Left lobe of liver (tissue), 2 donors: ENCODE data around the gene SANBR. TPM values are rescaled to one million over a fixed set of nuclear protein-coding genes. Genes with fewer than 3 reads are reported as not detected.
"Not testable (repeated sequence)": the region's sequence is repeated elsewhere in the genome, so short reads cannot be mapped to it uniquely, and the experiment has no call there.

ENCODE experiments used
- ATAC-seq: fragments of 200-7000 bp; cut with Tn5 transposase; one replicate; pipeline ENCODE4 v1.9.1; 2020; ENCODE audit warnings: mild to moderate bottlenecking, moderate library complexity
- DNase-seq: peaks from one replicate; pipeline ENCODE4 v3.0.0-alpha.2; 2020; ENCODE audit warnings: low spot score
- total RNA-seq: library from RNA; stranded (reverse); gene quantifications from one replicate; pipeline ENCODE4 v1.2.1, GENCODE V29; 2021
- donor health status: DM: no; HTN: no; CAD: no; lungs with moderate emphysema.
- donor health status: DM: no; HTN: yes; CAD: no.

Gene SANBR
- 2.0 TPM for total RNA-seq

- peak; percentile 97 for ATAC-seq
- peak; percentile 87 for DNase-seq
Observed at GRCh38 chr2:61065714-61066709, at the start of gene SANBR. TSS of gene SANBR (plus strand) at chr2:61065871. CDS start at chr2:61070351, 4,480 bp downstream.

- DNase-seq (no peak), ATAC-seq (no peak)
Observed at GRCh38 chr2:61015976-61016375, 49.7 kb upstream of the SANBR start.

GRCh38 chr2:61016392-61017002, 49.2 kb upstream of the SANBR start:
- DNase-seq: no peak
- ATAC-seq: no peak

- ATAC-seq (peak; percentile 81), DNase-seq (peak; percentile 81)
Observed at GRCh38 chr2:61017003-61017555, 48.6 kb upstream of the SANBR start.

- DNase-seq: peak; percentile 87
- peak; percentile 90 for ATAC-seq
Observed at GRCh38 chr2:61017556-61018317, 47.9 kb upstream of the SANBR start, which contains the start of the genes PEX13 and PUS10. TSS of gene PEX13 (plus strand) at chr2:61017720. CDS start at chr2:61017760, 40 bp downstream. TSS of gene PUS10 (minus strand) at chr2:61018255. CDS start at chr2:61011890, 6,365 bp downstream.

- peak; percentile 1 for ATAC-seq
- DNase-seq: no peak
Observed at GRCh38 chr2:61018318-61018755, 47.3 kb upstream of the SANBR start.

- ATAC-seq (no peak), DNase-seq (no peak)
Observed at GRCh38 chr2:61018798-61019197, 46.9 kb upstream of the SANBR start.

GRCh38 chr2:61021228-61021660, 44.4 kb upstream of the SANBR start:
- ATAC-seq (no peak), DNase-seq (no peak)

- ATAC-seq (no peak), DNase-seq (no peak)
Observed at GRCh38 chr2:61023670-61024069, 42.0 kb upstream of the SANBR start.

- DNase-seq (no peak), ATAC-seq (no peak)
Observed at GRCh38 chr2:61029533-61029932, 36.1 kb upstream of the SANBR start.

GRCh38 chr2:61034592-61034991, 31.1 kb upstream of the SANBR start:
- not testable (repeated sequence) for DNase-seq, ATAC-seq

GRCh38 chr2:61036643-61037042, 29.0 kb upstream of the SANBR start:
- DNase-seq, ATAC-seq: not testable (repeated sequence)

- ATAC-seq: no peak
- no peak for DNase-seq
Observed at GRCh38 chr2:61042807-61043206, 22.9 kb upstream of the SANBR start.

- ATAC-seq: no peak
- no peak for DNase-seq
Observed at GRCh38 chr2:61044636-61045035, 21.0 kb upstream of the SANBR start.

GRCh38 chr2:61045226-61045625, 20.4 kb upstream of the SANBR start:
- DNase-seq: no peak
- no peak for ATAC-seq

- ATAC-seq: no peak
- DNase-seq: no peak
Observed at GRCh38 chr2:61045999-61046398, 19.7 kb upstream of the SANBR start.

- DNase-seq (no peak), ATAC-seq (no peak)
Observed at GRCh38 chr2:61055557-61055956, 10.1 kb upstream of the SANBR start.

- ATAC-seq: no peak
Observed at GRCh38 chr2:61057562-61057961, 8.1 kb upstream of the SANBR start.

GRCh38 chr2:61059382-61059781, 6.3 kb upstream of the SANBR start:
- ATAC-seq (no peak), DNase-seq (no peak)

More at GRCh38 chr2:61057562-61057961, 8.1 kb upstream of the SANBR start:
- no peak for DNase-seq

- no peak for ATAC-seq
Observed at GRCh38 chr2:61074100-61074499, 8.4 kb downstream of the SANBR start.

More at GRCh38 chr2:61074100-61074499, 8.4 kb downstream of the SANBR start:
- DNase-seq: no peak
